Ovary (tissue), 3 donors: ENCODE results near the gene TTPAL.

Experiments used
- EP300 ChIP-seq: sonication (generic); formaldehyde crosslinking; IDR thresholded peaks from one replicate; pipeline ENCODE4 v1.6.1; 2017; ENCODE audit warnings: antibody characterized with exemption
- POLR2A ChIP-seq: fragments of 450-650 bp; IDR thresholded peaks from one replicate; pipeline ENCODE4 v1.6.1; 2017; ENCODE audit warnings: antibody characterized with exemption, mild to moderate bottlenecking, moderate library complexity
- TF ChIP-seq, protein P1 (sequence below), 3 donors: fragments of 450-650 bp in 2 of 3; fragments of 200-600 bp in 1 of 3; IDR thresholded peaks; one replicate each; pipeline versions ENCODE4 v1.5.1 to v1.8.0; 2016 to 2022; ENCODE audit warnings: antibody characterized with exemption in 3 of 3, mild to moderate bottlenecking in 1 of 3
- donor health status: DM: no; HTN: no; CAD: no.

DNA sequence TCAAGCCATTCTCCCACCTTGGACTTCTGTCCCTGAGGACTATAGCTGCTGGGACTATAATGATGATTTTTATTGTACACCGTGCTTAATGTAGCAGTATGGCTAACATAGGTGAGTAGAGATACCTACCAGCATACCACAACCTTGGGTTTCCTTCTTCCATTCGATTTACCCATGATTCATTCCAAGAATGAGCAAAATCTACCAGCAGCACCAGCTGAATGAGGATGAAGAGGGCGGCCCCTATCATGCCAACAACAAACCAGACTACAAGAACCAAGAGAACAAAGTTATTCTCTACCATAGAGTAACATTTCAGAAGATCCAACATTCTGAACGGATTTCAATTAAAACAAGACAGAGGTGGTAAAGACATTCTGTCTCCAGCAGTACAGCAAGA is 34.1 kb downstream of the TTPAL start:
- TF ChIP-seq, protein P1, sequence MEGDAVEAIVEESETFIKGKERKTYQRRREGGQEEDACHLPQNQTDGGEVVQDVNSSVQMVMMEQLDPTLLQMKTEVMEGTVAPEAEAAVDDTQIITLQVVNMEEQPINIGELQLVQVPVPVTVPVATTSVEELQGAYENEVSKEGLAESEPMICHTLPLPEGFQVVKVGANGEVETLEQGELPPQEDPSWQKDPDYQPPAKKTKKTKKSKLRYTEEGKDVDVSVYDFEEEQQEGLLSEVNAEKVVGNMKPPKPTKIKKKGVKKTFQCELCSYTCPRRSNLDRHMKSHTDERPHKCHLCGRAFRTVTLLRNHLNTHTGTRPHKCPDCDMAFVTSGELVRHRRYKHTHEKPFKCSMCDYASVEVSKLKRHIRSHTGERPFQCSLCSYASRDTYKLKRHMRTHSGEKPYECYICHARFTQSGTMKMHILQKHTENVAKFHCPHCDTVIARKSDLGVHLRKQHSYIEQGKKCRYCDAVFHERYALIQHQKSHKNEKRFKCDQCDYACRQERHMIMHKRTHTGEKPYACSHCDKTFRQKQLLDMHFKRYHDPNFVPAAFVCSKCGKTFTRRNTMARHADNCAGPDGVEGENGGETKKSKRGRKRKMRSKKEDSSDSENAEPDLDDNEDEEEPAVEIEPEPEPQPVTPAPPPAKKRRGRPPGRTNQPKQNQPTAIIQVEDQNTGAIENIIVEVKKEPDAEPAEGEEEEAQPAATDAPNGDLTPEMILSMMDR (IDR thresholded peaks at IDR 0.05) = no peak
- TF ChIP-seq POLR2A (no peak), EP300 (no peak)
